NOMO-1 (cell line): ENCODE measurements around the gene ANK3.

Source experiments
- DNase-seq, 2 experiments: peaks; one replicate each; lab custom pipeline; 2025; ENCODE audit not compliant: unreplicated experiment in 2 of 2; lab: John Stamatoyannopoulos, UW

ANK3 gene

GRCh38 chr10:60389413-60390025, at the start of gene ANK3:
TSS of gene ANK3 (minus strand) at chr10:60389875. CDS start at chr10:60389538, 337 bp downstream.
- no peak for DNase-seq

GRCh38 chr10:60434418-60435046, 44.9 kb upstream of the ANK3 start:
- peak in 1 of 2 experiments; percentile 21 for DNase-seq

- DNase-seq = no peak
Measured at GRCh38 chr10:60433684-60434083, 44.0 kb upstream of the ANK3 start.

GRCh38 chr10:60430836-60431597, 41.3 kb upstream of the ANK3 start:
- DNase-seq = no peak

- DNase-seq = no peak
Measured at GRCh38 chr10:60430017-60430416, 40.3 kb upstream of the ANK3 start.

GRCh38 chr10:60429084-60429849, 39.6 kb upstream of the ANK3 start:
- DNase-seq = no peak

GRCh38 chr10:60428387-60428737, 38.7 kb upstream of the ANK3 start:
- DNase-seq = no peak

- DNase-seq = no peak
Measured at GRCh38 chr10:60427709-60428386, 38.2 kb upstream of the ANK3 start.

GRCh38 chr10:60427148-60427547, 37.5 kb upstream of the ANK3 start:
- no peak for DNase-seq

- DNase-seq = no peak
Measured at GRCh38 chr10:60426425-60426824, 36.8 kb upstream of the ANK3 start.

GRCh38 chr10:60425392-60426110, 35.9 kb upstream of the ANK3 start:
- no peak for DNase-seq

GRCh38 chr10:60424971-60425370, 35.3 kb upstream of the ANK3 start:
- no peak for DNase-seq

- no peak for DNase-seq
Measured at GRCh38 chr10:60423920-60424319, 34.2 kb upstream of the ANK3 start.

GRCh38 chr10:60422809-60423208, 33.1 kb upstream of the ANK3 start:
- no peak for DNase-seq

GRCh38 chr10:60420991-60421894, 31.6 kb upstream of the ANK3 start:
- DNase-seq = no peak

GRCh38 chr10:60419249-60419648, 29.6 kb upstream of the ANK3 start:
- DNase-seq = no peak

GRCh38 chr10:60417901-60418300, 28.2 kb upstream of the ANK3 start:
- no peak for DNase-seq

- no peak for DNase-seq
Measured at GRCh38 chr10:60417024-60417423, 27.3 kb upstream of the ANK3 start.
